Fibroblast of lung (primary cell): ENCODE measurements around the gene RGS14.

Experiments used
- EZH2 ChIP-seq: IDR thresholded peaks from 2 replicates; pipeline ENCODE4 v1.5.1; 2012; ENCODE audit warnings: low read length, control low read depth, mild to moderate bottlenecking; ENCODE audit errors: missing control alignments
- TF ChIP-seq, protein P1 (sequence below), 2 donors: IDR thresholded peaks in 1 of 2; conservative IDR thresholded peaks in 1 of 2; 1 replicate in 1 of 2; 2 replicates in 1 of 2; pipeline ENCODE4 v1.5.1; 2011 to 2012; ENCODE audit warnings: low read length in 2 of 2, control low read depth in 1 of 2, inconsistent platforms in 1 of 2, low read depth in 1 of 2, mild to moderate bottlenecking in 1 of 2

DNA sequence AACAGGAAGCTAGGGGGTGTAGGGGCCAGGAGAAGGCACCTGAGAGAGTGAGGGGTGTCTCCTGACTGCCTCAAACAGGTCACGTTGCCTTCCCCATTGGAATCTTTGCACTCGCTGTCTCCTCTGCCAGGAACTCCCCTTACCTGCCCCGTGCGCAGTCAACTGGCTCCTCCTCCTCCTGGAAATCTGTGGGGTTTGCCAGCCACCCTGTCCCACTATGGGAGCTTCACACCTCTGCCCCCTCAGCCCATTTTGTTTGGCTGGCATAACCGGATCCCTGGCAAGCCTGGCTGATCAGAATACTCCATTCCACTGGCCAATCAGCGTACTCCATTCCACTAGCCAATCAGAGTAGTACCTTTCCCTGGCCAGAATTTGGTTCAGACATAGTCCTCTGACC, 16.1 kb downstream of the RGS14 start:
- TF ChIP-seq, protein P1, sequence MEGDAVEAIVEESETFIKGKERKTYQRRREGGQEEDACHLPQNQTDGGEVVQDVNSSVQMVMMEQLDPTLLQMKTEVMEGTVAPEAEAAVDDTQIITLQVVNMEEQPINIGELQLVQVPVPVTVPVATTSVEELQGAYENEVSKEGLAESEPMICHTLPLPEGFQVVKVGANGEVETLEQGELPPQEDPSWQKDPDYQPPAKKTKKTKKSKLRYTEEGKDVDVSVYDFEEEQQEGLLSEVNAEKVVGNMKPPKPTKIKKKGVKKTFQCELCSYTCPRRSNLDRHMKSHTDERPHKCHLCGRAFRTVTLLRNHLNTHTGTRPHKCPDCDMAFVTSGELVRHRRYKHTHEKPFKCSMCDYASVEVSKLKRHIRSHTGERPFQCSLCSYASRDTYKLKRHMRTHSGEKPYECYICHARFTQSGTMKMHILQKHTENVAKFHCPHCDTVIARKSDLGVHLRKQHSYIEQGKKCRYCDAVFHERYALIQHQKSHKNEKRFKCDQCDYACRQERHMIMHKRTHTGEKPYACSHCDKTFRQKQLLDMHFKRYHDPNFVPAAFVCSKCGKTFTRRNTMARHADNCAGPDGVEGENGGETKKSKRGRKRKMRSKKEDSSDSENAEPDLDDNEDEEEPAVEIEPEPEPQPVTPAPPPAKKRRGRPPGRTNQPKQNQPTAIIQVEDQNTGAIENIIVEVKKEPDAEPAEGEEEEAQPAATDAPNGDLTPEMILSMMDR (conservative IDR thresholded peaks at IDR 0.05 in 1 of 2, IDR thresholded peaks at IDR 0.05 in 1 of 2; ENCODE audit: low read depth in 1 of 2, low read length in 2 of 2): no peak
- no peak for TF ChIP-seq EZH2
